OCI-LY1 (cell line): ENCODE data around the gene ERN1.
"Not testable (repeated sequence)": the region's sequence is repeated elsewhere in the genome, so short reads cannot be mapped to it uniquely, and the experiment has no call there.

ENCODE experiments used
- H2AFZ ChIP-seq: fragments of 200-600 bp; sonication (generic), shearing (Covaris generic); 2 replicates; pipeline ENCODE4 v1.6.0; 2014; ENCODE audit warnings: antibody characterized with exemption, mild to moderate bottlenecking, low read length
- H3F3A ChIP-seq: fragments of 200-600 bp; sonication (generic), shearing (Covaris generic); 2 replicates; pipeline ENCODE4 v1.6.0; 2014; ENCODE audit warnings: mild to moderate bottlenecking, antibody characterized with exemption, low read length, moderate library complexity; ENCODE audit not compliant: insufficient read depth
- H3K27ac ChIP-seq: fragments of 200-600 bp; sonication (generic); 2 replicates; pipeline ENCODE4 v1.5.1; 2014; ENCODE audit warnings: low read length, mixed run types, mild to moderate bottlenecking, low read depth; ENCODE audit not compliant: poor library complexity, severe bottlenecking
- H3K27me3 ChIP-seq: fragments of 200-600 bp; sonication (generic); 2 replicates; pipeline ENCODE4 v1.6.0; 2014; ENCODE audit warnings: antibody characterized with exemption, mild to moderate bottlenecking, low read length, moderate library complexity; ENCODE audit not compliant: insufficient read depth
- H3K36me3 ChIP-seq: fragments of 200-600 bp; sonication (generic); 2 replicates; pipeline ENCODE4 v1.6.1; 2014; ENCODE audit warnings: mild to moderate bottlenecking, antibody characterized with exemption, low read length, moderate library complexity, mixed read lengths; ENCODE audit not compliant: insufficient read depth
- H3K4me1 ChIP-seq: fragments of 200-600 bp; sonication (generic); 2 replicates; pipeline ENCODE4 v1.5.1; 2014; ENCODE audit warnings: mild to moderate bottlenecking, low read length, moderate library complexity; ENCODE audit not compliant: insufficient read depth, severe bottlenecking
- H3K4me2 ChIP-seq: fragments of 200-600 bp; sonication (generic), shearing (Covaris generic); 2 replicates; pipeline ENCODE4 v1.6.1; 2014; ENCODE audit warnings: low read length
- H3K4me3 ChIP-seq: fragments of 200-600 bp; sonication (generic); 2 replicates; pipeline ENCODE4 v1.5.1; 2014; ENCODE audit warnings: low read length, low read depth, mild to moderate bottlenecking, mixed read lengths; ENCODE audit not compliant: poor library complexity, severe bottlenecking
- H3K79me2 ChIP-seq: fragments of 200-600 bp; shearing (Covaris generic); 2 replicates; pipeline ENCODE4 v1.6.1; 2016; ENCODE audit warnings: mixed run types, low read length, mixed read lengths; ENCODE audit not compliant: insufficient read depth
- H3K9ac ChIP-seq: fragments of 200-600 bp; sonication (generic), shearing (Covaris generic); 2 replicates; pipeline ENCODE4 v1.6.1; 2014; ENCODE audit warnings: mild to moderate bottlenecking, low read length, mixed read lengths
- H3K9me2 ChIP-seq: fragments of 200-600 bp; sonication (generic), shearing (Covaris generic); 2 replicates; pipeline ENCODE4 v1.6.1; 2014; ENCODE audit warnings: low read depth, mild to moderate bottlenecking, low read length, mixed read lengths
- H3K9me3 ChIP-seq: fragments of 200-600 bp; shearing (Covaris generic); 2 replicates; pipeline ENCODE4 v1.6.1; 2014; ENCODE audit warnings: low read length, mixed read lengths
- H4K20me1 ChIP-seq: fragments of 200-600 bp; sonication (generic), shearing (Covaris generic); 2 replicates; pipeline ENCODE4 v1.6.0; 2016; ENCODE audit warnings: mild to moderate bottlenecking, low read length; ENCODE audit not compliant: insufficient read depth
- EZH2 ChIP-seq: fragments of 200-600 bp; sonication (generic), shearing (Covaris generic); IDR thresholded peaks from 2 replicates; pipeline ENCODE4 v1.8.0; 2017; ENCODE audit warnings: borderline replicate concordance, mixed run types, mild to moderate bottlenecking, antibody characterized with exemption, low read length, moderate library complexity, mixed read lengths
- TF ChIP-seq, protein P1 (sequence below): fragments of 200-600 bp; sonication (generic), shearing (Covaris generic); IDR thresholded peaks from 2 replicates; pipeline ENCODE4 v1.5.1; 2017; ENCODE audit warnings: mild to moderate bottlenecking, antibody characterized with exemption, low read length, moderate library complexity, mixed read lengths

The ERN1 gene

GRCh38 chr17:64129765-64130558 lies at the start of gene ERN1:
Gene ERN1, minus strand, starts transcription at chr17:64130144. Its CDS starts 115 bp downstream, at chr17:64130029.
- Histone ChIP-seq H3F3A (no peaks in the 10 kb centered on the region), H3K9ac (peak within 1 kb of the TSS; percentile 69), H3K27ac (no peak within 1 kb of the TSS), H3K9me2 (no peaks in the 10 kb centered on the region), H3K36me3 (no peaks in the 10 kb centered on the region), H3K4me3 (peak within 1 kb of the TSS; percentile 78), H4K20me1 (no peaks in the 10 kb centered on the region), H3K79me2 (no peaks in the 10 kb centered on the region), H3K27me3 (no peaks in the 10 kb centered on the region), H2AFZ (no peak within 1 kb of the TSS), H3K4me2 (peak within 1 kb of the TSS; percentile 88), H3K4me1 (peaks cover 18% of the 10 kb centered on the region), H3K9me3 (no peaks in the 10 kb centered on the region)
- TF ChIP-seq, protein P1, sequence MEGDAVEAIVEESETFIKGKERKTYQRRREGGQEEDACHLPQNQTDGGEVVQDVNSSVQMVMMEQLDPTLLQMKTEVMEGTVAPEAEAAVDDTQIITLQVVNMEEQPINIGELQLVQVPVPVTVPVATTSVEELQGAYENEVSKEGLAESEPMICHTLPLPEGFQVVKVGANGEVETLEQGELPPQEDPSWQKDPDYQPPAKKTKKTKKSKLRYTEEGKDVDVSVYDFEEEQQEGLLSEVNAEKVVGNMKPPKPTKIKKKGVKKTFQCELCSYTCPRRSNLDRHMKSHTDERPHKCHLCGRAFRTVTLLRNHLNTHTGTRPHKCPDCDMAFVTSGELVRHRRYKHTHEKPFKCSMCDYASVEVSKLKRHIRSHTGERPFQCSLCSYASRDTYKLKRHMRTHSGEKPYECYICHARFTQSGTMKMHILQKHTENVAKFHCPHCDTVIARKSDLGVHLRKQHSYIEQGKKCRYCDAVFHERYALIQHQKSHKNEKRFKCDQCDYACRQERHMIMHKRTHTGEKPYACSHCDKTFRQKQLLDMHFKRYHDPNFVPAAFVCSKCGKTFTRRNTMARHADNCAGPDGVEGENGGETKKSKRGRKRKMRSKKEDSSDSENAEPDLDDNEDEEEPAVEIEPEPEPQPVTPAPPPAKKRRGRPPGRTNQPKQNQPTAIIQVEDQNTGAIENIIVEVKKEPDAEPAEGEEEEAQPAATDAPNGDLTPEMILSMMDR = no peak
- no peak for TF ChIP-seq EZH2

GRCh38 chr17:64179024-64179423 lies 49.1 kb upstream of the ERN1 start:
- not testable (repeated sequence) for H3K4me2 ChIP-seq, H2AFZ ChIP-seq, H3K9me2 ChIP-seq, H3K4me3 ChIP-seq, H3K27me3 ChIP-seq, H3F3A ChIP-seq, H3K36me3 ChIP-seq, H3K79me2 ChIP-seq, H3K27ac ChIP-seq, H3K4me1 ChIP-seq, H3K9me3 ChIP-seq, H4K20me1 ChIP-seq, H3K9ac ChIP-seq

DNA sequence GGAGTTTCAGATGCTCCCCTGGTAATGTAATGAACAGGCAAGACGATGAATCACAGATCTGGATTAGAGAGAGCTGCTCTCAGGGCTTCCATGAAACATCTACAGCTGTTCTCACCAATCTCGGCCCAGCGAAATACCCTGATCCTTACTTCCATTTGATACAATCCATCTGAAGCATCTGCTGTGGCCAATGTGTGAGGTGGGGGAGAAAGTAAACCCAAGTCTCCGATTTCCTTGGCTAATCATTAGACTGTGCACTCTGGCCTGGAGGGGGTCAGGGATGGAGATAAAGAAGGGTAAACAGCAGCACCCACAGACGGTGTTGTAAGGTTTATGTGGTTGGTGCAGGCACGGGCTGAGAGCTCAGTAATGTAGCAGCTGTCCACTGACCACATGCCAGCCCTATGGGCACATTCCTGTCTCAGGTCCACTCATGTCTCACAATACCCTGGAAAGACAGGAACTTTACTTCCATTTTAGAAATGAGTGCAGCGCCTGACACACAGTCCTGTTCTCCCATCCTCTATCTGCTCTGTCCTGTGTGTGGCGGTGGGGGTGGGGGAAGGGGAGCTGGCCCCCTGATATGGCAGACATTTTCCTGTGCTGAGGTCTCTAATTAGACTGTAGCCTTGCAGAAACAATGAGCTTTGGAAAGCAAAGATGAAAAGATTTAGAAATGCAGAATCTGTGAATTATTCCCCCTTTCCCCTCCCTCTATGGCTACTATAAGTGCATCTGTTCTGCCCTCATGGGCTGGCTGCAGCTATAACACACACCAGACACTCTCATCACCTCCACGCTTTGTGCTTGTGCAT lies 48.3 kb upstream of the ERN1 start:
- Histone ChIP-seq H3K4me1 (no peaks in the 10 kb centered on the region), H3K27ac (no peak overlapping the region), H3K36me3 (no peaks in the 10 kb centered on the region), H3K4me2 (no peak overlapping the region), H2AFZ (no peak overlapping the region), H3K79me2 (no peaks in the 10 kb centered on the region), H3K9me3 (no peaks in the 10 kb centered on the region), H3F3A (no peaks in the 10 kb centered on the region), H3K9ac (no peak overlapping the region), H3K4me3 (no peak overlapping the region), H4K20me1 (no peaks in the 10 kb centered on the region), H3K9me2 (no peaks in the 10 kb centered on the region), H3K27me3 (no peaks in the 10 kb centered on the region)
- TF ChIP-seq EZH2 = no peak
- TF ChIP-seq, protein P1 = no peak
